Measurements from ENCODE around the gene SLC1A2. TPM values are rescaled to one million over a fixed set of nuclear protein-coding genes. Genes with fewer than 3 reads are reported as not detected.

The SLC1A2 gene
- total RNA-seq, 4 donors from 2014 or later = 1.0 to 3.4 (median 2.0) TPM

GRCh38 chr11:35214792-35215193, 204.6 kb downstream of the SLC1A2 start:
- WGBS = 40% methylated on average over 1 of the region's 1 CpG

DNA sequence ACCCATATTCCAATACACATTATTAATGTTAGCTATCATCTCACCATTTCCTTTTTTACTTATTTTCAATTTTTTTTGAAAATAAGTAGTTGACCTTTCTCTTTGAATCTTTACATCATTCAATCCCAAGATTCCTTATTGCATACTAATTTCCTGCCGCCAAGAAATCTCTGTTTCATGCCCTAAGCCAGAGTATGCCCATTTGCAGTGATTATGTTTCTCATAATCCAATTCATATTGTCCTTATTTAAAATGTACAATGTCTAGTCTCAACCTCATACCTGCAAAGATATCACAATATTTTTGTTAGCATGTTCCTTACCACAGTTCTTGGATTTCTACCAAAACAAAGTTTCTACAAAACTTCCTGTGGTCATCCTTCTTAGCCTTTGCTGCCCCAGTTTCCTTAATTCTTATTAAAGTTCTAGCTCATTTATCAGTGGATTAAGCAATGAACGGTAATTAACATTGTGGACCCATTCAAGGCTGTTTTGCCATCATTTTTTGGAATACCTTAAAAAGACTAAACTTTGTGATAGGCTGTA, 205.1 kb downstream of the SLC1A2 start:
- TF ChIP-seq POLR2AphosphoS5 (IDR thresholded peaks at IDR 0.05) (no peak), POLR2A (IDR thresholded peaks at IDR 0.05) (no peak), EP300 (IDR thresholded peaks at IDR 0.05) (no peak), CTCF (IDR thresholded peaks at IDR 0.05) (no peak)
- WGBS = 73% methylated on average over 2 of the region's 2 CpGs

More at GRCh38 chr11:35214792-35215193, 204.6 kb downstream of the SLC1A2 start:
- Histone ChIP-seq H3K27ac (peak overlapping the region; percentile 29), H3K27me3 (no peaks in the 10 kb centered on the region), H3K4me1 (peaks cover 49% of the 10 kb centered on the region), H3K36me3 (peaks cover 55% of the 10 kb centered on the region), H3K4me3 (no peak overlapping the region), H3K9me3 (no peaks in the 10 kb centered on the region)
- TF ChIP-seq POLR2A (IDR thresholded peaks at IDR 0.05) (no peak), POLR2AphosphoS5 (IDR thresholded peaks at IDR 0.05) (no peak), EP300 (IDR thresholded peaks at IDR 0.05) (no peak), CTCF (IDR thresholded peaks at IDR 0.05) (no peak)
- DNase-seq (ENCODE audit: low spot score in 2 of 2) = no peak

GRCh38 chr11:35211952-35212351, 207.4 kb downstream of the SLC1A2 start:
- Histone ChIP-seq H3K27ac (peak overlapping the region; percentile 81), H3K4me3 (no peak overlapping the region), H3K36me3 (peaks cover 61% of the 10 kb centered on the region), H3K27me3 (no peaks in the 10 kb centered on the region), H3K9me3 (no peaks in the 10 kb centered on the region), H3K4me1 (peaks cover 48% of the 10 kb centered on the region)
- 59% methylated on average over 3 of the region's 3 CpGs for WGBS
- TF ChIP-seq CTCF (IDR thresholded peaks at IDR 0.05) (no peak), POLR2AphosphoS5 (IDR thresholded peaks at IDR 0.05) (no peak), EP300 (IDR thresholded peaks at IDR 0.05) (no peak), POLR2A (IDR thresholded peaks at IDR 0.05) (no peak)
- no peak for DNase-seq (ENCODE audit: low spot score in 2 of 2)

More for the DNA sequence above, 205.1 kb downstream of the SLC1A2 start:
- no peak for DNase-seq (ENCODE audit: low spot score in 2 of 2)
- peaks cover 55% of the 10 kb centered on the region for H3K36me3 ChIP-seq
- H3K27me3 ChIP-seq = no peaks in the 10 kb centered on the region
- peaks cover 49% of the 10 kb centered on the region for H3K4me1 ChIP-seq
- peak overlapping the region; percentile 29 for H3K27ac ChIP-seq
- H3K9me3 ChIP-seq = no peaks in the 10 kb centered on the region
- H3K4me3 ChIP-seq = no peak overlapping the region

DNA sequence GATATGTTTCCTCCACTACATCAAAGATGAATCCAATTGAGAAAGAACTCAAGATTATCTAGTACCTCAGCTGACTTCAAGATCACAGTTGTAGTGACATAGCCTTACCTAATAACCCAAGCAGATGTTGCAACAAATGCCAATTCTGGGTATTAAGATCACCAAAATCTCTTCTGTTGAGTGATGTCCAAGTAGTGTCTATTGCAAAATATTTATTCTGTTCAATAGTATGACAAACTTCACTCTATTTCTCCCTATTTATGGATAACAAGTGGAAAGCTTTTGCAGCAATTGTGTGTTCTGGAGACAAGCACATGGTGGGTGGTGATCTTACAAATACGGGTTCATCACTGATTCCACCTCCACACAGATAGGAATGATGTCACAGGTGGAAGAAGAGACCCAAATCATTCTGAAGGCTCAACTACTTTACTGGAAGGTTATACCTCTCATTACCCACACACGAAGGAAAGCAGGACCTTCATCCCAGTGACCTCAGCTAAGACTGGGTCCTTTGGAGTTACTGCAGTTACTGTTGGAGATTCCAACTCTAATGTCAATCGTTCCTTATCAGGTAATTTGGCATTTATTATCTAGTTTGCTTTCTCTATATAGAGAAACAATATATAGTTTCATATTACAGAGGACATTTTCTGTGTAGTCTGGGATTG, 208.3 kb downstream of the SLC1A2 start:
- H3K9me3 ChIP-seq = no peaks in the 10 kb centered on the region
- 89% methylated on average over 3 of the region's 3 CpGs for WGBS
- no peaks in the 10 kb centered on the region for H3K27me3 ChIP-seq
- peaks cover 61% of the 10 kb centered on the region for H3K36me3 ChIP-seq
- no peak for TF ChIP-seq CTCF (IDR thresholded peaks at IDR 0.05)
- TF ChIP-seq POLR2AphosphoS5 (IDR thresholded peaks at IDR 0.05) = peak in 1 of 3 donors; percentile 61
- no peak for DNase-seq (ENCODE audit: low spot score in 2 of 2)
- H3K4me3 ChIP-seq = no peak overlapping the region
- peaks cover 38% of the 10 kb centered on the region for H3K4me1 ChIP-seq
- H3K27ac ChIP-seq = no peak overlapping the region

GRCh38 chr11:35208795-35209194, 210.6 kb downstream of the SLC1A2 start:
- H3K9me3 ChIP-seq = no peaks in the 10 kb centered on the region
- H3K4me1 ChIP-seq = peaks cover 19% of the 10 kb centered on the region
- no peak overlapping the region for H3K4me3 ChIP-seq
- TF ChIP-seq POLR2AphosphoS5 (IDR thresholded peaks at IDR 0.05) (no peak), CTCF (IDR thresholded peaks at IDR 0.05) (no peak), POLR2A (IDR thresholded peaks at IDR 0.05) (no peak), EP300 (IDR thresholded peaks at IDR 0.05) (no peak)
- 64% methylated on average over 4 of the region's 4 CpGs for WGBS
- no peak for DNase-seq (ENCODE audit: low spot score in 2 of 2)
- peaks cover 69% of the 10 kb centered on the region for H3K36me3 ChIP-seq
- no peaks in the 10 kb centered on the region for H3K27me3 ChIP-seq
- no peak overlapping the region for H3K27ac ChIP-seq
